HEK293T (cell line): Measurements from ENCODE around the gene DLST.

Experiments
- ARNT ChIP-seq: fragments of 450-650 bp; IDR thresholded peaks from 2 replicates; pipeline ENCODE4 v1.6.1; 2017; ENCODE audit warnings: mild to moderate bottlenecking
- CTBP1 ChIP-seq: fragments of 450-650 bp; IDR thresholded peaks from 2 replicates; pipeline ENCODE4 v1.6.1; 2016; ENCODE audit warnings: borderline replicate concordance
- ELF4 ChIP-seq: fragments of 450-650 bp; IDR thresholded peaks from 2 replicates; pipeline ENCODE4 v1.6.1; 2017; ENCODE audit warnings: antibody characterized with exemption
- FOXK2 ChIP-seq: fragments of 450-650 bp; IDR thresholded peaks from 2 replicates; pipeline ENCODE4 v1.6.1; 2016; ENCODE audit warnings: mild to moderate bottlenecking
- FOXM1 ChIP-seq: fragments of 450-650 bp; IDR thresholded peaks from 2 replicates; pipeline ENCODE4 v1.6.1; 2017; ENCODE audit warnings: mild to moderate bottlenecking, borderline replicate concordance
- LEF1 ChIP-seq: fragments of 450-650 bp; IDR thresholded peaks from 2 replicates; pipeline ENCODE4 v1.6.1; 2017; ENCODE audit warnings: mild to moderate bottlenecking, borderline replicate concordance
- NFRKB ChIP-seq: fragments of 450-650 bp; IDR thresholded peaks from 2 replicates; pipeline ENCODE4 v1.6.1; 2016; ENCODE audit warnings: mild to moderate bottlenecking, moderate library complexity
- SP1 ChIP-seq: fragments of 450-650 bp; IDR thresholded peaks from 2 replicates; pipeline ENCODE4 v1.6.1; 2017
- SUZ12 ChIP-seq: fragments of 450-650 bp; IDR thresholded peaks from 2 replicates; pipeline ENCODE4 v1.6.1; 2016; ENCODE audit warnings: mild to moderate bottlenecking
- TF ChIP-seq, protein P1 (sequence below): fragments of 450-650 bp; IDR thresholded peaks from 2 replicates; pipeline ENCODE4 v1.6.1; 2016

DNA sequence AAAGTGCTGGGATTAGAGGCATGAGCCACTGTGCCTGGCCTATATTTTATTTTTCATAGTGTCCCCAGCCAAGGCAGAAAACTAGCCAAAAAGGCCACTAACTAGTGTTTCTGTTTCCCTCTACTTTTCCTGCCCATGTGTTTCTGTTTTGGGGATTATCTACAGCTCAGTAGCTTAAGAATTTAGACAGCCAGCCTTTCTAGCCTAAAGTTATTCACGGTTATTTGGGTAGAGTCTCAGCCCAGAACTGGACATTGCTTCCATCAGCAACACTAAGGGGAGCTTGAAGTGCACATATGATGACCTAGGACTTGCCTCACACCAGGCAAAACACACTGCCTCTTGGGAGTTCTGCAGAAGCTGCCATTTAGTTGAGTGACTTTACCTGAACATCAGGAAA lies 23.7 kb upstream of the DLST start:
- TF ChIP-seq SP1 (no peak), SUZ12 (no peak), NFRKB (no peak), FOXK2 (no peak), ELF4 (no peak), FOXM1 (no peak), ARNT (no peak), CTBP1 (no peak), LEF1 (no peak)
- TF ChIP-seq, protein P1, sequence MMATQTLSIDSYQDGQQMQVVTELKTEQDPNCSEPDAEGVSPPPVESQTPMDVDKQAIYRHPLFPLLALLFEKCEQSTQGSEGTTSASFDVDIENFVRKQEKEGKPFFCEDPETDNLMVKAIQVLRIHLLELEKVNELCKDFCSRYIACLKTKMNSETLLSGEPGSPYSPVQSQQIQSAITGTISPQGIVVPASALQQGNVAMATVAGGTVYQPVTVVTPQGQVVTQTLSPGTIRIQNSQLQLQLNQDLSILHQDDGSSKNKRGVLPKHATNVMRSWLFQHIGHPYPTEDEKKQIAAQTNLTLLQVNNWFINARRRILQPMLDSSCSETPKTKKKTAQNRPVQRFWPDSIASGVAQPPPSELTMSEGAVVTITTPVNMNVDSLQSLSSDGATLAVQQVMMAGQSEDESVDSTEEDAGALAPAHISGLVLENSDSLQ = no peak
